ENCODE results near the gene KIR3DL2.
"Not testable (repeated sequence)": the region's sequence is repeated elsewhere in the genome, so short reads cannot be mapped to it uniquely, and the experiment has no call there.

KIR3DL2 gene

DNA sequence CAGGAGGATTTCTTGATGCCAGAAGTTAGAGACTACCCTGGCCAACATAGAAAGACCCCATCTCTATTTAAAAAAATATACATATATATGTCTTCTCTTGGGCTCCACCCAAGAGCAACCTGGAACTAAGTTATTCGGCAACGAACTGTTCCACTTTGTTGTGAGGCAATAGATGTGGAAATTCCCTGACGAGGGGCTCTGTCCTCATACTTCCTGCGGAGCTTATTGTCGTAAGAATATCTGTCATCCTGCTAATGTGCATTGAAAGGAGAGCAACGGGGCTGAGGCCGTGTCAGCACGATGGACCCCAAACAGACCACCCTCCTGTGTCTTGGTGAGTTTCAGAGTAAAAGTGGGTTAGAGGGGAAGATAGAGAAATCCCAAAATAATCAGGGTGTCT, 23.7 kb downstream of the KIR3DL2 start, which contains the start of gene FCAR:
Gene FCAR (plus strand): TSS at position 246 of the 400 bp plus-strand sequence. CDS start 55 bp downstream, at position 301.
- DNase-seq: no peak

- peak; percentile 61 for DNase-seq
These were observed 25.3 kb downstream of the KIR3DL2 start for GRCh38 chr19:54875506-54875905.

GRCh38 chr19:54877471-54877870, 27.2 kb downstream of the KIR3DL2 start:
- DNase-seq: no peak

GRCh38 chr19:54881884-54882283, 31.6 kb downstream of the KIR3DL2 start:
- DNase-seq: no peak

DNA sequence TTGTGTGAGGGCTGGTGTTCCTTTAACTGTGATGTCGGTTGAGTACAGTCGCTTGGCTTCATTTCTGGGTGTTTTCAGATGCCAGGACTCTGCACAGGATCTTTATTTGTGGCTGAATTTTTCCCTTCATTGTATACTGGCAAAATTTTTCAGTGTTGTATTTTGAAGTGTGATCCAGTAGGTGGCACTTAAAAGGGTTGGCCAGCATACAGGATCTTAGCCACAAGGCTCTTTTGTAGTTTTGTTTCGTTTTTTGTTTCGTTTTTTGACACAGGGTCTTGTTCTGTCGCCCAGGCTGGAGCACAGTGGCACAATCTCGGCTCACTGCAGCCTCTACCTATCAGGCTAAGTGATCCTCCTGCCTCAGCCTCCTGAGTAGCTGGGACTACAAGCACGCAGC, 32.5 kb downstream of the KIR3DL2 start:
- peak; percentile 75 for DNase-seq

GRCh38 chr19:54883228-54883627, 33.0 kb downstream of the KIR3DL2 start:
- DNase-seq: no peak

GRCh38 chr19:54888239-54888638, 38.0 kb downstream of the KIR3DL2 start:
- no peak for DNase-seq

GRCh38 chr19:54889566-54889965, 39.3 kb downstream of the KIR3DL2 start:
- DNase-seq: no peak

- DNase-seq: no peak
These were observed 43.2 kb downstream of the KIR3DL2 start for GRCh38 chr19:54893406-54893805.

- DNase-seq: not testable (repeated sequence)
These were observed 43.9 kb downstream of the KIR3DL2 start for GRCh38 chr19:54894106-54894505.

DNA sequence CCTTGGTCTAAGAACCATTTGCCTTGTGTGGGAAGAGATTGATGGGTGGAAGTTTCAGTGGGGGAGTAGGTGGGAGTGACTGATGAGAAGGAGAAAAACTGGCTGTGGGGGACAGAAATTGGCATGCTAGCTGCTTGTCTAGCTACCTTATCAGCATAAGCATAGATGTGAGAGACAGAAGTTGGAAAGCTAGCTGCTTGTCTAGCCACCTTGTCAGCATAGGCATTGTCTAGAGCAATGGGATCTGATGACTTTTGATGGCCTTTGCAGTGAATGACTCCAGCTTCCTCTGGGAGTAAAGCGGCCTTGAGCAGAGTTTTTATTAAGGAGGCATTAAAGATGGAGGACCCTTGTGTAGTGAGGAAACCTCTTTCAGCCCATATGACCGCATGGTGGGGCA, 45.8 kb downstream of the KIR3DL2 start:
- no peak for DNase-seq

GRCh38 chr19:54898685-54899084, 48.4 kb downstream of the KIR3DL2 start:
- not testable (repeated sequence) for DNase-seq

DNA sequence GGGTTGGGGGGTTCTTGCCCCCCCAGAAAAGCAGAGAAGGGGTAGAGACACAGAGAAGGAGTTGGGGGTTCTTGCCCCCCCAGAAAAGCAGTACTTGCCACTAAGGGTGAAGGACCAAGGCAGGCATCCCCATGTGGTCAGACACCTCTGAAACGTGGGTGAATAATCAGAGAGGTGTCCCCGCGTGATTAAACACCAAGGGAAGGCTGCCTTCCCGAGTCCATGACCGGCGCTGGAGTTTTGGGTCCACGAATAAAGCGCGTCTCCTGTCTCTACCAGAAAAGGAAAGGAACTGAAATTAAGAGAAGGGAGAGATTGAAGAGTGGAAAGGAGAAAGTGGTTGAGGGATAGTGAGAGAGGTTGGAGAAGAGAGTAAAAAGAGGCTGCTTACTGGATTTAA, 49.4 kb downstream of the KIR3DL2 start:
- not testable (repeated sequence) for DNase-seq

DNA sequence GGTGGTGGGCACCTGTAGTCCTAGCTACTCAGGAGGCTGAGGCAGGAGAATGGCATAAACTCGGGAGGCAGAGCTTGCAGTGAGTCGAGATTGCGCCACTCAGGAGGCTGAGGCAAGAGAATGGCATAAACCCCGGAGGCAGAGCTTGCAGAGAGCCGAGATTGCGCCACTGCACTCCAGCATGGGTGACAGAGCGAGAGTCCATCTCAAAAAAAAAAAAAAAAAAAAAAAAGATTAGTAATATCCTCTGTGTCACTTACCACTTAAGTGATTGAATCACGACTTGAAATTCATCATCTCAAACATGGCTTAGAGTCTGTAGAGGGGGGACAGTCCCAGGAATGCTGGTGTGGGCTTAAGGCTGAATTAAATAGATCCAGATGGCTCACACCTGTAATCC, 50.9 kb downstream of the KIR3DL2 start:
- peak; percentile 41 for DNase-seq

GRCh38 chr19:54902061-54902460, 51.8 kb downstream of the KIR3DL2 start:
- no peak for DNase-seq

- DNase-seq: no peak
These were observed 53.1 kb downstream of the KIR3DL2 start for GRCh38 chr19:54903303-54903702.

- DNase-seq: not testable (repeated sequence)
These were observed 54.0 kb downstream of the KIR3DL2 start for GRCh38 chr19:54904261-54904660.

GRCh38 chr19:54905421-54905802, 55.2 kb downstream of the KIR3DL2 start:
- peak; percentile 71 for DNase-seq

- peak; percentile 74 for DNase-seq
These were observed 55.7 kb downstream of the KIR3DL2 start, which contains the start of gene NCR1 for GRCh38 chr19:54905803-54906511. Gene NCR1 (plus strand): TSS chr19:54906148. CDS start chr19:54906188, 40 bp downstream.

- DNase-seq: no peak
These were observed 56.6 kb downstream of the KIR3DL2 start for GRCh38 chr19:54906819-54907218.

- DNase-seq: not testable (repeated sequence)
These were observed 57.7 kb downstream of the KIR3DL2 start for GRCh38 chr19:54907899-54908298.
